HG03060 (cell line): Measurements from ENCODE around the gene TNK2.

Experiments used
- ATAC-seq: cut with Tn5 transposase; IDR thresholded peaks from one replicate; pipeline ENCODE4 v1.9.1; 2021; ENCODE audit warnings: low read depth, moderate number of reproducible peaks; ENCODE audit not compliant: unreplicated experiment

Gene TNK2

GRCh38 chr3:195886181-195887141 lies 21.9 kb downstream of the TNK2 start:
- ATAC-seq: no peak

DNA sequence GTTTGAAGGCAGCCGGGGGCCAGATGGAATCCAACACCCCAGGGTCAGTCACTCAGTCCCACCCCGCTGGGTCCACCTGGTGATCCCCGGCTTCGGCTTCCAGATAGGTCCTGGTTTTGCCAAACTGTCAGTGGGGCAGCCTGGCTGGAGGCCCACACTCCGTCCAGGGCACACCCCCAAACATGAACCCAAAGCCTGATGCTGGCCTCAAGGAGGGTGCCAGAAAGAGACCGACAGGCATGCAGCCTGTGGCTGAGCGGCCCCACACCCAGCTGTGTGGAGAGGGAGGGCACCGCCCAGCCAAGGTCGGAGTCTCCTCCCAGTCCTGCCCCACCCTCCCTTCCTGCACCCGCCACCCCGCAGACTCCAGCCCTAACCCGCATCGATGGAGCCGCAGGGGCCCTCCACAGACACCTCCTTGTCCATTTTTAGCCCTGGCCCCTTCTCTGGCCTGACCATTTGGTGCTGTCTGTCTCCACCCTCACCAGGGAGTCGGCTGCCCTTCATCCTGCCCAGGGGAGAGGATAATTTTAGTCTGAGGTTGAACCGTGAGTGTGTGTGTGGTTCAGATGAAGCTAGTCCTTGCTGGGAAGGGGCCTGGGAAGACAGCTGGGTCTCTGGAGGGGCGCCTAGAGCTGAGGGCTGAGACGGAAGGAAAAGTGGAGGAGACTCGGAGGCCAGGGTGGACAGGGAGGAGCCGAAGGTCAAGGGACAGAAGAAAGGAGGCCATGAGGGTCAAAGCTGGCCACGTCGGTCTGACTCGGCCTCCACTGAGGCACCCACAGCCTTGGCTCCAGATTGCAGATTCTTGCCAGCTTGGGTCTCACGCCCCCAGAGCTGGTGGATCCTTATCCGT lies 23.1 kb downstream of the TNK2 start:
- ATAC-seq: no peak

DNA sequence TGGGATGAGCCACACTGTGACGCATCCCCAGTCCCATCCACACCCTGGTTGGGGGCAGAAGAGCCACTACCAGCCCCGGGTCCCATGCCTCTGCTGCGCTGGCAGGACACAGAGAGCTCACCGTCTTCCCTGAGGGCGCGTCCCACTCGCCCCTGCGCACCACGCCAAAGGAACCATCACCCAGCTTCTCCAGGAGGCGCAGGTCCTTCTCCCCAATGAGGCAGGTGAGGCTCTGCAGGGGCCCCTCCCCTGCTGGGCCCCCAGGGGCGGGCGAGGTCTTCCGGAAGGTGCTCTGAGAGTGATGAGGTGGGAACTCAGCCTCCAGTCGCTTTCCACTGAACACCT lies 23.7 kb downstream of the TNK2 start:
- ATAC-seq: no peak

- no peak for ATAC-seq
Measured at GRCh38 chr3:195883801-195884200, 24.6 kb downstream of the TNK2 start.

DNA sequence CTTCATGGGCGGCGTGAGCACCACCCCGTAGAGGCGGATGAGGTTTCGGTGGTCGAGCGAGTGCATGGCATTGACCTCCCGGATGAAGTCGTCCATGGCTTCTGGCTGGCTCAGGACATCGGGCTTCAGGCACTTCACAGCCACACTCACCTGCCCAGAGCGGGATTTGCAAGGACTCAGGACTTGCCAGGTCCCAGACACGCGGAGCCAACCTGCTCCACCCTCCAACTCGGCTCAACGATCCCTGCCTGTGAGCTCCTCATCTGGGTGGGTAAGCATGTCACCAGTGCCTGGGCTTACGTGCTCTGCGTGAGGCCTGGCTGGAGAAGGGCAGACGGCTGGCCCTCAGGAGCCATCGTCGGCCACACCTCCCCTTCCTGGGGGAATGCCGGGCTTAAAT lies 25.2 kb downstream of the TNK2 start:
- no peak for ATAC-seq

DNA sequence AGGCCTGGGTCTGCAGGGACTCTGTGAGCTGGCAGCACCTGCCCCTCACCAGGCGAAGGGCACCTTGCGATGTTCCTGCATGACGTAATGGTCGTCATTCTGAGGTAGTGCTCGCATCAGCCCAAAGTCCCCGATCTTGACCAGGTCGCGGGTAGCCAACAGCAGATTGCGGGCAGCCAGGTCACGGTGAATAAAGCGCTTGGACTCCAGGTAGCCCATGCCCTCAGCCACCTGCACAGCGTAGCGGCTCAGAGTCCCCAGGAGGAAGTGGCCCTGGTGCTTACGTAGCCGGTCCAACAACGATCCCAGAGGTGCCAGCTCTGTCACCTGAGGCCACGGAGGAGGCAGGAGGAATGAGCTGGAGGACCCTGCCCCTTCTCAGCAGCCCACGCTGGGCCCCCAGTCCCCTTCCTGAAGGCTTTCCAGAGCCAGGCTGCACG lies 26.3 kb downstream of the TNK2 start:
- ATAC-seq: no peak

GRCh38 chr3:195881276-195881988 lies 26.9 kb downstream of the TNK2 start:
- no peak for ATAC-seq

DNA sequence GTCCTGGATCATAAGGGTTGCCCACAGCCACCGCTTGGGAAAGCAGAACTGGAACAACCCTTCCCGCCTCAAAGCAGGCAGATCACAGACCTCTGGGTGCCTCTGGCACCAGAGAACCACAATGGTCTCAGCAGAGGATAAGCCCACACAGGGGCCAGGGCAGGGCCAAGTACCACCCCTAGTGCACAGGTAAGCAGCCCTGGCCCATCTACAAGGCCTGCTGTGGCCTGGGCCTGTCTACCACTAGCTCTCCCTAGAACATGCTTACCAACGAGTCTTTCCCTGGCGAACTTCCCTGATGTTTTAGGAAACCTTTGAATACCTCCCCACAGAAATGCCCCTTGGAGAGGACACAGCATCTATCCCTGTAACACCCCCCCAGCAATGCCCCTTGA lies 28.3 kb downstream of the TNK2 start:
- ATAC-seq: no peak

DNA sequence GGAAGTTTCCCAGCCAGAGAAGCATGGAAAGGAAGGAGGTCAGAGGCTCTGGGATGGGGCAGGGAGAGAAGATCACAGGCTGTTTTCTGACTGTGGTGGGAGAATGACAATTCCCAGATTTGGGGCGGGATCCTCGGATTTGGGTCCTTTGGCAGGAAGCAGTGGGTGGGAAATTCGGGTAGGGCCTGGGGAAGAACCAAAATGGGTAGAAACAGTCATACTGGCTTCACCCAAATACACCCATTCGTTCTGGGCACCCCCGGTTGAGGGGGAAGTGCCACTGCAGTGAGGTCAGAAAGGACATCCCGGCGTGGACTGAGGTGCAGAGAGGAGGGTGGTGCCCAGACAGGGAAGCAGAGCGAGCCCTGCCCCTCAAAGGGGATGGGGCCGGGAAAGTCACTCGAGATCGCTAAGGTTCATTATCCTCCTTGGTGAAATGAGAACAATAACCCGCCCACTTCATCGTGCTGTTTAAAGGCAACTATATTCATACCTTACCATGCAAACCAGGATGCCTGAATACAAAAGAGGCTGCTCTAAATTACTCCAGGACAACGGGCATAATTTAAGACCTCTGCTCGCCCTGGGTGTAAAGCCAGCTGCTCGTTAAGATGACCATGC lies 28.8 kb downstream of the TNK2 start:
- ATAC-seq: no peak

DNA sequence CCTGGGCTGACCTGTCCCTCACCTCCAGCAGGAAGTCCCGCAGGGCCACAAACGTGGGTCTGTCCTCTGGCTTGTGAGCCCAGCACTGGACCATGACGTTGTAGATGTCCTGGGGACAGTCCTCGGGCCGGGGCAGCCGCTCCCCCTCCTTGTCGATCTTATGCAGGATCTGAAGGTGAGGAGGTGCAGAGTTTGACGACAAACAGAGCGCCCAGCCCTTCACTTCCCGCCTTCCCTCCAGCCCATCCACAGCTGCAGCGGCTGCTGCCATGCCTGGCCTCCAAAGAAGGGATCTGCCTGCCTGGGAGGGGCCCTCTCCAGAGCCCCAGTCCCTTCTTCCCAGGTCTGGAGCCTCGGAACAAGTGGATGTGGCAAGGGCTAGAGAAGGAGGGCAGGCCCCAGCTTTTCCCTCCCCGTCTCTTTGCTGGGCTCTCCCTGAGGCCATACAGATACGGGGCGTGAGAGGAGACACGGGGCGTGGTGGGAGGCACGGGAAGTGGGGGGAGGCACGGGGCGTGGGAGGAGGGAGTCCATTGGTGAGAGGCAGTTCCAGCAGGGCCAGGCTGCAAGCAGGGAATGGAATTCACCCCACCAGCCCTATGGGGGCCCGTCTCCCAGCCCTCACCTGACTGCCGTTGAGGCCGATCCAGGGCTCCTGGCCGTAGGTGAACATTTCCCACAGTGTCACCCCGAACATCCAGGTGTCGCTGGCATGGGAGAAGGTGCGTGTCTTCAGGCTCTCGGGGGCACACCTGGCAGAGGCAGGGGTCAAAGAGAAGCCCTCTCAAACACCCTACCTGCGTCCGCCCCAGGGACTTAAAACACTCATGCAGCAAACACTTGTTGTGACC lies 29.7 kb downstream of the TNK2 start:
- ATAC-seq: no peak

DNA sequence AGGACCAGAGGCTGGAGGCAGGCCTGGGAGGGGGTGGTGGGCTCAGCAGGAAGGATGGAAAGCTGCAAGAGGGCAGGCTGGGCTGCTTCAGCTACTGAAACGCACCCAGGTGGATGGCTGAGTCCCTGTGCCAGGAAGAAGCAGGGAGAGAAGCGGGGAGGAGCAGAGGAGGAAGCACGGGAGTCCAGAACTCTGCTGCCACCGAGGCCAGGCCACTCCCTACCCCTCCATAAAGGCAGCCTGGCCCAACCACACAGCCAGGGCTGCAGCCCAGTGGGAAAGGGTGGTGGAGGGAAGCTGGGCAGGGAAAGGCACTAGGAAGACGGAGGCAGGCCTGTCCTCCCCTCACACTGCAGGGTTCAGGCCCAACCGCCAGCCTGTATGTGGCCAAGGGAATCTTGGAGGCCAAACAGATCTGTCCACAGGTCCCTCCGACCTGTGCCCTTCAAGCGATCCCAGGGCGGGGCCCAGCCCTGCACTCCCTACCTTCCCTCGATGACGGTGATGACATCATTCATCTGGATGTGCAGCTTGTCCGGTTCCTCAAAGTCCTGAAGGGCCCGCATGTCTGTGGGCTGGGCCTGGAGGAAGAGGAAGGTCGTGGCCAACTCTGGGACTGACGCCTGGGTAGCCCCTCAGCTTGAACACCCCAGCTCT lies 30.5 kb downstream of the TNK2 start:
- no peak for ATAC-seq

DNA sequence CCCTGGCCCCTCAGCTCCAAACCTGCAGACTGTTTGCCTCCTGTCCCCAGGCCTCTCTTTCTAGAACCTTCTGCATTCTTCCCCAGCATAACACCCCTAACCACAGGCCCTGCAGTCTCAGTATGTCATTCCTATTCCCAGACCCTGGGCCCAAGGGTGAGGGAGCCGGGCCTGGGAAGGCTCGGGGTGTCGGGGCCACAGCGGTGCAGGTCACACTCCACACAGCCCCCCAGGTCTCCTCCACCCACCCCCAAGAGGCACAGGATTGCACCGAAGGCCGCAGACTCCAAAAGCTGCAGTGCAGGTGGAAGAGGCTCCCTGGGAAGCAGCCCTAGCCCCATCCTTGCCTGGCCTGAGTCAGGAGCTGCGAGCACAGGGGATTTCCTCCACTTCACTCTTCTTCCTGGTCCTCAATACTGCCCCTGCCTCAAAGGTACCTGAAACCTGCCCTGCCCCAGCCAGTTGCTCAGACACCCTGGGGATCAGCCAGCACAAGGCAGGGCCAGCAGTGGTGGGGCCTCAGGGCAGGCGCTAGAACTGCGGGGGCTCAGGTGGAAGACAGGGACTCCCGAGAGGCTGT lies 31.1 kb downstream of the TNK2 start:
- no peak for ATAC-seq

DNA sequence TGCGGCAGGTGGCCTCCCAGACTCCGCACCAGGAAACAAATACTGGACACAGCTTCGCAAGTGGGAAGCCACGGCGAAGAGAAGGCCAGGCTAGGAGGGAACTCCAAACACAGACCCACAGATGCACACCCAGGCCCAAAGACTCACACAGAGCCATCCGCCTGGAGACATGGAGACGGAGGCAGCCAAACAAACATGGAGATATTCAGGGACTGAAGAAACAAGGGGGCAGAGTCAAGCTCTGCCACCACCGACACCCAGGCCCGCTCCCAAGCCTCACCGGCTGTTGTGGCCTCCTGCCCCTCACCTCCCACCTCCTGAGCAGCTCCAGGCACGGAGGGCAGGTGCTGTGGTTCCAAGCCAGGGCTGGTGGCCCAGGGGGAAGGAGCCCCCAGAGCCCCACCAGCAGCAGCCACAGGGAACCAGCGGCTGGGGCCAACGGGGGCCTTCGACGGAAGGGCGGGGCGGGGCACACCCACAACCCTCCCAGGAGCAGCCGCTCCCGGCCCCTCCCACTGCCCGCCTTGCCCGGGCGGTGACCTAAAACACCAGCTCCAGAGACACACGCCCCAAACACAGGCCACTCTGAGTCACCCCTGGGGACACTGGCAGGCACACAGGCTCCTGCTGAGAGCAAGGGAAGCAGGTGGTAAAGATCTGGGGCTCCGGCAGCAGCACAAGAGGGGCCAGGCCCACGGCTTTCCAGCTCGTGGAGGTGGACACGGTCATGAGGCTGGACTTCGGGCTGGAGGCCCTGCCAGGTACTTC lies 31.9 kb downstream of the TNK2 start:
- no peak for ATAC-seq

DNA sequence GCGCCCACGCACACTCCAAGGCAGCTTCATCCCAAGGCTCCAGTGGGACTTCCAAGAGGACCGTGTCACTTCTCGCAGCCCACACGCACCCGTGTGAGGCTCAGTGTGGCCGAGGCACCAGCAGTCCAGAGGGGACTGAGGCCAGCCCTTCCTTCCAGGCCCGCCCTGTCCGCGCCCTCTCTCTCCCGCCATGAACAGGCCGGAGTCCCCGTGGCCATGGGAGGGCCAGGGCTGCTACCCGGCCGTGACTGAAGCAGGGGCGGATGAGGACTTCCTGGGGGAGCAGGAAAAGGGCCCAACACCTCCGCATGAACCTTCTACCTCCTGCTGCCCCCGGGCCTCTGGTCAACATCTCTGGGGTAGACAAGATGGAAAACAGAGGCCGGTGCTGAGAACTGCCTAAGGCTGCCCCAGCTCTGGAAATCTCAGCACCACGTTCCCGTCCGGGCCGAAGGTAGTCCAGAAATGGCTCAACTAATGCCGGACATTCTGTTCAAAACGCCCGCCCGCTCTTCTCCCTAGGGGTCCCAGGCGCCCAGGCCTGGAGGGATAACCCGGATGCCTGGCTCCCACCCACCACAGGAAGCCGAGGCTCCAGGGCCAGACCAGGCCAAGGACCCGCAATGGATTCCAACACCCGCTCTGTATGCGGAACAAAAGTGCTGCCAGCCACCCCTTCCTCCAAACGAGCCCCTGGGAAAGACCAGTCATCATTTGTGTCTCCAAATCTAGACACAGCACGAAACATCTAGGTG lies 32.7 kb downstream of the TNK2 start:
- ATAC-seq: no peak

DNA sequence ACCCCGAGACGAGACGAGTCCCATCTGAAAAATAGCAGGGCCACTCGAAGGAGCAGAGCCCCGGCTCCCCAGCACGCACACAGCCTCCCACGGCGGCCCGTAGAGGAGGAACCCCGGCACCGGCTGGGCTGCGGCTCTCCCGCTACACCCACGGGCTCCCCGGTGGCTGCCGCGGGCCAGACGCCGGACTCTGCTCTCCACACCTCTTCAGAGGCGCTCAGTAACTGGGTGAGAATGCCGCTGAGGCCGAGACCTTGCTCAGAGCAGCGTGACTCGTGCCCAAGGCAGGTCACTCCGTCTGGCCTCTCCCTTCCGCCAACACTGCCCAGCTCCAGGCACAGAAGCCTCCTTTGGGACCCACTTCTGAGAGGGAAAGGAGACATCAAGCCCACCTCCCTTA lies 34.4 kb downstream of the TNK2 start:
- ATAC-seq: no peak

- no peak for ATAC-seq
Measured at GRCh38 chr3:195873281-195873887, 35.0 kb downstream of the TNK2 start.

DNA sequence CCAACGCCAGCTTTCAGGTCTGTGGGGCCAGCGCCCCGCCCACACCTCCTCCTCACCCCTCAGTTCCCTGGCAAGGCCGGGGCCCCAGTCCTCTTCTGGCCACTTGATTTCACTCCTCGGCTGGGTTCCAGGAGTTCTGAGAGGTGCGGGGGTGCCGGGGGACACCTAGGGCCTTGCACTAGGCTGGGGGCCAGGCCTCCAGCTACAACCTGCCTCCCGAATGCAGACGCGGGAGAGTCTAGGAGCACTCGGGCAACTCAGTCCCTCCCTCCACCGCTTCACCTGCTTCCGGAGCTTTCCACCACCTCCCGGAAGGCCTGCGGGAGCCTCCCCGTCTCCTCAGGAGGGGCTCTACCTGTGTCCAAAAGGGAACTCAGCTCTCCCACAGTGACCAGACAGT lies 35.6 kb downstream of the TNK2 start:
- no peak for ATAC-seq
